HG03354 (cell line): ENCODE results near the gene AREG.
A peak's percentile ranks its signal among the peaks of the same experiment; 100 is the strongest.

Source experiments
- ATAC-seq: cut with Tn5 transposase; IDR thresholded peaks from one replicate; pipeline ENCODE4 v1.9.1; 2021; ENCODE audit warnings: mild to moderate bottlenecking; ENCODE audit not compliant: unreplicated experiment, poor library complexity, severe bottlenecking

The AREG gene

DNA sequence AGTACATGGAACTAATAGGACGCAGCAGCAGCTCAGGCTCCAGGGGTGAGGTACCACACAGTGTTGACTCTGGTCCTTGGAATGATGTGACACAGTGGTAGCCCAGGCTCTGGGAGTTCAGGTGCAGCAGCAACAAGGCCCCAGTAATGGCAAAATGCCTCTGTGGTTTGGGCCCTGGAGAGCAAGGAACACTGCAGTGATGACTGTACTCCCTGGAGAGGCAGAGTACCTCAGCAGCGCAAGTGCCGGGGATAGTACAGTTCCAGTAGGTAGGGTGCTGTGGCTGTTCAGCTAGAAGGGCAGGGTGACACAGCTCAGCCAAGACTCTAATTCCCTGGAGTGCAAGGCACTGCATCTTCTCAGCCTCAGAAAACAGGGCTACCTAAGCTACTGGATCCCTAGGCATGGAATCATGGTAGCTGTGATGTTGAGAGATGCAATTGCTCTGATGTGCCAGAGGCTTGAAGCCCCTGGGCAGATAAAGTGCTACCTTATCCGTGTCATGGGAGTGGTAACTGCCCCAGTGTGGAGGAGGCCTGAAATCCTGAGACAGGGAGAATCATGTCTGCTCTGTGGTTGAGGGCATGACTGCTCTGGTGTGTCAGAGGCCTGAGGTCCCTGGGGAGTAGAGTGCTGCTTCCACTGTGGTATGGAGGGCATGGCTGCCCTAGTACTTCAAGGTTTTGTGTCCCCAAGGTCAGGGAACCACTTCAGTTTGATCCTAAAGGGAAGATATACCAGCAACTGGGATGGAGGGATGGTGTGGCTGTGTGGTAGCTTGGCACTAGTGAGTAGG, 55.2 kb downstream of the AREG start:
- peak; percentile 76 for ATAC-seq

DNA sequence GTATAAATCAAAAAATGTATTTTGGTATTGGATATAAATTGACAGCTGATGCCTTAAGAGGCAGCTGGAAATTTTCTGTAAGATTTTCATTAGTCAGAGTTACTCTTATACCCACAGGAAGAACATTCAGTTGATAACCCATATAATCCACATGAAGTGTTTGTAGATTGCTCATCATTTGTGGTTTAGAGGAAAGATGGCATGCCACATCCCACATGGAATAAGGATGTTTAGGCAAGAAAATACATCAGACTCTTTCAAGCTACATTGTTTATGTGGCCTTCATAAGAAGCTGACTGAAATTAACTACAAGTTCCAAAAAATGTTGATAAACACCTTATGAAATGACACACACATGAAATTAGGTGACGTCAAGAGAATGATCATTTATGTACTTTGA, 56.6 kb downstream of the AREG start:
- no peak for ATAC-seq

DNA sequence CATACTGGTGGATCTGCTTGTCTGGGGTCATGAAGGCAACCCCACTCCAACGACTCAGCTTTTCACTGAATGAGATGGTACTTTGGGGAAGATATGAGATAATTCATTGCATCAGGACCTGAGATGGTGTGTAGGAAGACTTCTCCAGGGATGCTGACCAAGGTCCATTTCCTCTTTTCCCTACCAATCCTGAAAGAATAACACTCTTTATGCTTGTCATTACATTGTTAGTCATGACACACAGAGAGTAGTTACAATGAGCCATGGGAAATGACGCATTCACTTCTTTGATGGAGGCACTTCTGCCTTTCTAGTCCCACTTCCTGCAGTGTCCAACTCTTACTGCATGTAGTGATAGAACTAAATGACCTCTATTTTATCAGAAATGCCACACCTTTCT, 58.6 kb downstream of the AREG start:
- no peak for ATAC-seq

DNA sequence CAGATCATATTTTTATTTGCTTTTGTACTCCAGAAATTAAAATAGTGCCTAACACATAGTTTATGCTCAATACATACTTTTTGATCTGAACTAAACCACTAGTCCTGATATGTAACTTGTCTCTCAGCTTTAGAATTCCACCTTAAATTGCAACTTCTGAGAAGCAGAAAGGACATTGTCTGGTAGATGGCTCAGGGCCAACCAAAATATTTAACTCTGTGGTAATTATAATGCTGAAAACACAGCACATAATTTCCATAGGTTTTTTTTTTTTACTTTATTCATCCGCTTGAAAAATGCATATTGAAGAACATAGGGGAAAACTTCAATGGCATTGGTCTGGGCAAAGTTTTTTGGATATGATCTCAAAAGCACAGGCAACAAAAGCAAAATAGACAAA, 59.3 kb downstream of the AREG start:
- ATAC-seq, result no peak
